HG03196 (cell line): ENCODE measurements around the gene CATSPERZ.

Source experiments
- ATAC-seq: cut with Tn5 transposase; IDR thresholded peaks from one replicate; pipeline ENCODE4 v1.9.1; 2021; ENCODE audit not compliant: unreplicated experiment

Gene CATSPERZ, protein sequence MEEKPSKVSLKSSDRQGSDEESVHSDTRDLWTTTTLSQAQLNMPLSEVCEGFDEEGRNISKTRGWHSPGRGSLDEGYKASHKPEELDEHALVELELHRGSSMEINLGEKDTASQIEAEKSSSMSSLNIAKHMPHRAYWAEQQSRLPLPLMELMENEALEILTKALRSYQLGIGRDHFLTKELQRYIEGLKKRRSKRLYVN

DNA sequence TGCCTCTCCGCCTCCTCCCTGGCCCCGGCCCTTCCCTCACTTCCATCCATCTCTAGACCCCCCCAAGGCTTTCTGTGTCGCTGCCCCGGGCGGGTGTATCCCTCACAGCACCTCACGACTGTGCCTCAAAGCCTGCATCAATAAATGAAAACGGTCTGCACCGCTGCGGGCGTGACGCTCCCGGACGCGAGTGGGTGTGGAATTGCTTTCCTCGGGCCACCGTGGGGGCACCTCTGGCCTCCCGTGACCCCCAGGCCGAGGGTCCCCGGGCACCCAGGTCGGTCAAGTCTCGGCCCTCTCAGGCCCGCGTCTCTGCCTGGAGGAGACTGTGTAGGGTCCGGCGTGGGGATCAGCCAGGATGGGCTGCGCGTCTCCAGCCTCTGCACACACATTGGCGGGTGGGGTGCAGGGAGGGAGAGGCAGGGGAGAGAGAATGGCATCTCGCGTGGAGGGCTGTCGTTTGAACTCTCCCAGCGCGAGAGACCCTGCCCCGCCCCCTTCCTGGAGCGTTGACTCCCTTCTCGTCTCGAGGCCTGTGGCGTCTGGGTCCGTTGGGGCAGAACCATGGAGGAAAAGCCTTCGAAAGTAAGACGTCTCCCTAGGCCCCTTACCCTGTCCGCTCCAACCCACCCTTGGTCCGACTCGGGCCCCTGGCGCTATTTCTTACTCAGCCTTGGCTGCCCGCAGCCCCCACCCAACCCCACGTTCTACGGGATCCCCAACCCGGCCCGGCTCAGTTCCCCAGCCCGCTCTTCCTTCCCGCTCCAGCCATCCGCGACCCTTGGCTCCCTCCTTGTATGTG is at the start of gene CATSPERZ:
Gene CATSPERZ, plus strand, starts transcription at position 512 of the 802 bp plus-strand sequence. Its CDS starts 53 bp downstream, at position 565.
- no peak for ATAC-seq

- ATAC-seq = no peak
Measured at GRCh38 chr11:64250415-64251015, 49.6 kb upstream of the CATSPERZ start.

DNA sequence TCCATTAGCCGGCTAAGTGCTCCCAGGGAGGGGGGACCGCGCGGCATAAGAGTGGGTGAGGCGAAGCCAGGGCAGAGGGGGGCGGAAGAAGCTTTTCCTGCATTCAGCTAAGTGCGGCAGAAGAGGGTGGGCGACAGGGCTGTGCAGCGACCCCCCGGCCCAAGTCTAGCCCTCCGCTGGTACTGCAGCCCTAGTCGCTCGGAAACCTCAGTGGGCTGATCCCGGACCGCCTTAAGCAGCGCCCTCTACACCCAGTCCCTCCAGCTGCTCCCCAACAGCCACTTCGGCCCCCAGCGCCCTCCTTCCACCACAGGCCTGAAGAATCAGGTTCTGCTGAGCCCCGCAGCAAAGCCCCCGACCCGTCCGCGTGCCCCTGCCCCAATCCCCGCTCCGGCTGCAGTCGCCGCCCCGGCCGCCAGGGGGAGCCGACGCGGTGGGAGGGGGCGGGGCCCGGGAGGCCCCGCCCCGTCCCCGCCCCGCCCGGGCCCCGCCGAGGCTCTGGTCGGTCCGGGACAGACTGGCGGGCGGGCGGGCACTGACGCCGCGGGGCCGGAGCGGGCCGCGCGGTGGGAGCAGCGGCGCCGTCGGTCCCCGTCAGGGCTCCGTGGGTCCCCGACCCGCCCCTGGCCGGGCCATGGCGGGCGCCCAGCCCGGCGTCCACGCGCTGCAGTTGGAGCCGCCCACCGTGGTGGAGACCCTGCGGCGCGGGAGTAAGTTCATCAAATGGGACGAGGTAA is 49.0 kb upstream of the CATSPERZ start, which contains the start of gene PLCB3:
Gene PLCB3, plus strand, starts transcription at position 515 of the 737 bp plus-strand sequence. Its CDS starts 120 bp downstream, at position 635.
- no peak for ATAC-seq

GRCh38 chr11:64251753-64252002 is 48.5 kb upstream of the CATSPERZ start:
- ATAC-seq = no peak

DNA sequence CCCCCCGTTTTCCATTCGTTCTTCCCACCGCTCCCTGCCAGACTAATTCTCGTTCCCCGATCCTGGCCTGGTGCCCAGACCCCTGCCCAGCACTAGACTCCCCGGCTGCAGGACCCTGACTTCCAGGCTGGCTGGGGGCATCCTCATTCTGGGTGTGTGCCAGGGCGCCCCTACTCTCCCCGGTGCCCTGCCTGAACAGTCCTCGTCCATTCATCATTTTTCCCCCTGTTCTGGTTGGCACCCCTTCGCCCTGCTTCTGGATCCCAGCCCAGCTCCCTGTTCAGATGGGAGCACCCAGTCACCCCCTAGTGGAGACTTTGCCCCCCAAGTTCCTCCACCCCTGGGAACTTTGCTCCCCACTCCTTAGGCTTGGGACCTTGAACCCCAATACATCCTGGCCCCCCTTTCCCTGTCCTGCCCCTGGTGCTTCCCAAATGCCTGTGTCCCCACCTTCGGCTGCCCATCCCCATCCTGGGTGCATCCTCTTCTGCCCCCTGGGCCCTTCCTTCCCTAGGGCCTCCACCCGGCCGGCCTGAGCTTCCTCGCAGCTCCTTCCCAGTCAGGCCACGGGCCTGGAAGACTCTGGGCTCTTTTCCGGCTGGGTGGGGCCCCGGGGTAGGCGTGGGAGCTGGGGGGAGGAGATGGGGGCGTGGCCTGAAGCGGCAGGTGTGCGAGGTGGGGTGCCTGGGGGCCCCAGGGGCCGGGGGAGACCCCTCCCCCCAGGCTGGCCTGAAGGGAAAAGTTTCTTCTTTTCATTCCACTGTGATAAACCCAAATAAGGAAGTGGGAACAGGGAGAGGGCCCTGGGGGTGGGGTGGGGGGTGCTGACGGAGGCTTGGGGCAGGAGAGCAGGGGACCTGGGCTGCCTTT is 47.9 kb upstream of the CATSPERZ start:
- no peak for ATAC-seq

DNA sequence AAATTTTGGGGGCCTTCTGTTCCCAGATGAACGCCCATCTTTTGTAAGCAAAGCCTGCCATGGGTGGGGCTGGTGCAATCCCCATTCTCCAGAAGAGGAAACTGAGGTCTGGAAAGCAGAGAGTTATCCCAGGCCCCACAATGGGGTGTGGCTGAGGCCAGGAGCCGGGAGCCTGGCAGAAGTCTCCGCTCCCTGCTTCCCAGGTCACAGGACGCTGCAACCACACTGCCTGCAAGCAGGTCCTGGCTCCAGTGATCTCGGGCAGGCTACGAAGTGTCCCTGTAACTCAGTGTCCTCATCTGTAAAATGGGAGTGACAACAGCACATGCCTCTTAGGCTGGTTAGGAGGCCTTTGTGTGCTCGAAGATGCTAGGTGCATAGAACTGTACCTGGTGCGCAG is 47.1 kb upstream of the CATSPERZ start:
- ATAC-seq = no peak

GRCh38 chr11:64253481-64253880 is 46.7 kb upstream of the CATSPERZ start:
- ATAC-seq = no peak

- no peak for ATAC-seq
Measured at GRCh38 chr11:64254326-64254725, 45.8 kb upstream of the CATSPERZ start.

DNA sequence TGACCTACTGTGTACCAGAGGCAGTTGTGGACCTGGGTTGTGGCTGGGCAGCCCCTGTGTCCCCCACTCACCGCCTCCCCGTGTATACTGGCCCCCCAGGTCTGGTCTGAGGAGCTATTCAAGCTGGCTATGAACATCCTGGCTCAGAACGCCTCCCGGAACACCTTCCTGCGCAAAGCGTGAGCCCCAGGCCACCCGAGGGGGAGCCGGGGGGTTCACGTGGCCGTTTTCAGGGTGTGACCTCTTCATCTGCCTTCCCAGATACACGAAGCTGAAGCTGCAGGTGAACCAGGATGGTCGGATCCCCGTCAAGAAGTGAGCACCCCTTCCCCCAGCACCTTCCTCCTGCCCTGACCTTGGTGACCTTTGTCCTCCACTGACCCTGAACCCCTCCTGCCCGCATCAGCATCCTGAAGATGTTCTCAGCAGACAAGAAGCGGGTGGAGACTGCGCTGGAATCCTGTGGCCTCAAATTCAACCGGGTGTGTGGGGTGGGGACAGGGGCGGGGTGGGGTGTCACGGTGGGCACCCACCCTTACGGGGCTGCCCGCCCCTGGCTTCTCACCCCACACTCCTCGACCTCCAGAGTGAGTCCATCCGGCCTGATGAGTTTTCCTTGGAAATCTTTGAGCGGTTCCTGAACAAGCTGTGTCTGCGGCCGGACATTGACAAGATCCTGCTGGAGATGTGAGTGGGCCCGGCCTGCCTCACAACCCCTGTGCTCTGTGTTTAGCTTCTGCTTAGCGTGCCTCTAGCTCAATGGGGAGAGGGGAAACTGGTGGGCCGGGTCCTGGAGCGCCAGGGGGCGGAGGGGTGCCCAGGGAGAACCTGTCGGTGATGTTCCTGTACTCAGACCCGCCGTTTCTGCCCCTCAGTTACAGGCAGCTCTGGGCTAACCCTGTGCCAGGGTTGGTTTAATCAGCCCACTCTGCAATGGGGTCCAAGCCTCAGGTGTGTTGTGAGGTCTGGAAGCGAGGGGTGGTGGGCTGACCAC is 44.7 kb upstream of the CATSPERZ start:
- ATAC-seq = no peak

GRCh38 chr11:64256300-64256699 is 43.9 kb upstream of the CATSPERZ start:
- ATAC-seq = no peak

DNA sequence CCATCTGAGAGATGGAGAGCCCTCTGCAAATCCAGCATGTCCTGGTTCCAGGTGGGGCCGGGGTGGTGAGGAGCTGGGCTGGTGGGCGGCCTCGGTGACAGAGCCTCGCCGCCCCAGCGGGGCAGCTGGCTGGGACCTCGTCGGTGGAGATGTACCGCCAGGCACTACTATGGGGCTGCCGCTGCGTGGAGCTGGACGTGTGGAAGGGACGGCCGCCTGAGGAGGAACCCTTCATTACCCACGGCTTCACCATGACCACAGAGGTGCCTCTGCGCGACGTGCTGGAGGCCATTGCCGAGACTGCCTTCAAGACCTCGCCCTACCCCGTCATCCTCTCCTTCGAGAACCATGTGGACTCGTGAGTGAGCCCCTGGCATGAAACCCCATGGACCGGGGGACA is 41.8 kb upstream of the CATSPERZ start:
- no peak for ATAC-seq

GRCh38 chr11:64258946-64259532 is 41.1 kb upstream of the CATSPERZ start:
- ATAC-seq = no peak

DNA sequence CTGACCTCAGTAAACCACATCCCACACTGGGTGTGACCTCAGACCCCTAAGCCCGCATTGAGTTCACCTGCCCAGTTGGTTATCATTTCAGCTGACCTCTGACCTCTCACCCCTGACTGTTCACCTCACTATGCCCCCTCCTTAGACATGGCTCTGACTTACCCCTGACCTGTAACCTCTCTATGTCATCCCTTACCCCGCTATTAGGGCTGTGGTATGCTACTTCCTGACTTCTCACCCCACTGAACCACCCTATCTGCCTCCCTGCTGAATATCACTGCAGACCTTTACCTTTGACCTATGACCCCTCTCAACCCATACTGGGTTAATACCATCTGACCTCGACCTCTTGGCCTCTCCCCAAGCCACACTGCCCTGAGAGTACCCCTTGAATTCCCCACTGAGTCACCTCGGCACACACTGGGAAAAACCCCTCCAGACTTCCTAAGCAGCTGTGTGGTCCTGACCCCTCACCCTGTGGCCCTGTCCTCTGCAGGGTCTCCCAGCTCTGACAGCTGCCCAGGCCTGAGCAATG is 40.6 kb upstream of the CATSPERZ start:
- no peak for ATAC-seq

DNA sequence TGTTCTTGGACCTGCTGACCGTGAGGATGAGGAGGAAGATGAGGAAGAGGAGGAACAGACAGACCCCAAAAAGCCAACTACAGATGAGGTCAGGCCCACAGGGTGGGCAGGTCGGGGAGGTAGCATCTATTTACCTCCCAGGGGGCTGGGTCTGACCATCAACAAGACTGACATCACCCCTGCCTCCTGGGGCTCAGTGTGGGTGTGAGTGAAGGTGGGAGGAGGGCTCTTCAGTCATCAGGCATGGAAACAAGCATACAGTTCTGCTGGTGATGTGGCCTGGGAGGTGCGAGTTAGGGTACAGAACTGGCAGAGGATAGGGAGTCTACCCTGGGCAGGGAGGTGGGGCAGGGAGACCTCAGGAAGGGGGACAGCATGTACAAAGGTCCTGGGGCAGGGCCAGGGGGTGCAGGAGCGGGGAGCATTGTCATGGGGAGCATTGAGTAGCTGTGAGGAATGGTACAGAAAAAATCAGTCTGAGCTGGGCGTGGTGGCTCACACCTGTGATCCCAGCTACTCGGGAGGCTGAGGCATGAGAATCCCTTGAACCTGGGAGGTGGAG is 39.9 kb upstream of the CATSPERZ start:
- no peak for ATAC-seq

- no peak for ATAC-seq
Measured at GRCh38 chr11:64261556-64262080, 38.5 kb upstream of the CATSPERZ start.

- ATAC-seq = no peak
Measured at GRCh38 chr11:64262271-64263002, 37.7 kb upstream of the CATSPERZ start.
